Fibroblast of skin of scalp (primary cell): ENCODE measurements around the gene PKHD1. TPM values are rescaled to one million over a fixed set of nuclear protein-coding genes. Genes with fewer than 3 reads are reported as not detected.

Source experiments
- DNase-seq: peaks from one replicate; pipeline ENCODE4 v3.0.0-alpha.2; 2013
- polyA plus RNA-seq, 2 experiments: library from polyadenylated mRNA; unstranded; fragments of 120-200 nt; gene quantifications; one replicate each; pipeline ENCODE4 v1.2.1, GENCODE V29; 2013; ENCODE audit not compliant: insufficient read length in 2 of 2

PKHD1 gene
- 0.02 TPM for polyA plus RNA-seq (2013, experiment 1 of 2; ENCODE audit: insufficient read length)
- 0.20 TPM for polyA plus RNA-seq (2013, experiment 2 of 2; ENCODE audit: insufficient read length)

GRCh38 chr6:52087498-52087999 lies at the start of gene PKHD1:
Gene PKHD1 (minus strand): TSS chr6:52087613. CDS start chr6:52084933, 2,680 bp downstream.
- no peak for DNase-seq

- no peak for DNase-seq
Observed at GRCh38 chr6:52136934-52137467, 49.6 kb upstream of the PKHD1 start.

DNA sequence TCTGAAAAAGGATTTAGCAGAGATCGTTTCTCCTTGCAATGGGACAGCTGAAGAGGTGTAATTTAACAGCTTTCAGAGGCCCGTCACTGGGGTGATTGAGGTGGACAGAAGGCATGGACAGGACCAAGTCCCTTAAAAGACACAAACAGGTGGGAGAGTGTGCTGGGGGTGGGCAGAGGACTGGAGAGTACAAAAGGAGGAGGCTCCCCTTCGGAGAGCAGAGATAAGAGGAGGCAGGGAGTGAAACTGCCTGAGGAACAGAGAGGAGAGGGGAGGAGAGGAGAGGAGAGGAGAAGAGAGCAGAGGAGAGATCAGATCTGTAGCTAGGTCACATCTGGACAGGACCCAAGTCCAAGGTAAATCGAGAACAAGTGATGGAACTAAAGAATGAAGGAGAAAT lies 48.6 kb upstream of the PKHD1 start:
- DNase-seq, result no peak

DNA sequence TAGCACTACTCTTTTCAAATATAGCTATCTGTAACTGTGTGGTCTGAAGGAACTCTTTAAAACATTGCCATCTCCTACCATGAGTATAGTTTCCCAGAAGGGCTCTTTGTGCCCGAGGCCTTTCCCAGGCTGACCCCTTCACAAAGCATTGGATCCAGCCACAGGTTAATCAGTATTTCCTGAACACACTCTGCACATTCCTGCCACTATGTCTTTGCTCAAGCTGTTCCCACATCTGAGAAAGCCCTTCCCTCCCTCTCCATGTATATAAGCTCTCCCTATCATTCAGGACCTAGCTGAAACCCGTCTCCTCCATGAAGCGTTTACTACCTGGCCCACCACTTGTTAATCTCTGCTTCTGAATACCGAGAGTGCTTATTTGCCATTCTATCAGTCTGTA lies 47.8 kb upstream of the PKHD1 start:
- no peak for DNase-seq

DNA sequence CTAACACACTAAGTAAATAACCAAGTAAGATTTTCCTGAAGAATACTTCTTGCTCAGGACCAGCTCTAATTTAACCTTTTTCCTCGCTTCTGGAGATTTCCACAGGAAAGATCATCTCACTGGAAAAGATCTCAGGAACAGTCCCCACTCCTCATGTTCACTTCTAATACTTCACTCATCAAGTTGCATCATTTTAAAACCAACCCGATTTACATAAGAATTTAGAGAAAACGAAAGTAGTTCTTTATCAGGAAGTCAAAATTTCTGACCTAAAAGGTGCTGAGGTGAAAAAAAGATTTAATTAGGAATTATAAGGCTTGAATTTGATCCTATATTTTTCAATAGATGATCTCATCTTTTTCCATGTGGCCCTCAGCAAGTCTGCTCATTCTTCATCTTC lies 46.6 kb upstream of the PKHD1 start:
- DNase-seq, result no peak

GRCh38 chr6:52133324-52133723 lies 45.9 kb upstream of the PKHD1 start:
- DNase-seq, result no peak

DNA sequence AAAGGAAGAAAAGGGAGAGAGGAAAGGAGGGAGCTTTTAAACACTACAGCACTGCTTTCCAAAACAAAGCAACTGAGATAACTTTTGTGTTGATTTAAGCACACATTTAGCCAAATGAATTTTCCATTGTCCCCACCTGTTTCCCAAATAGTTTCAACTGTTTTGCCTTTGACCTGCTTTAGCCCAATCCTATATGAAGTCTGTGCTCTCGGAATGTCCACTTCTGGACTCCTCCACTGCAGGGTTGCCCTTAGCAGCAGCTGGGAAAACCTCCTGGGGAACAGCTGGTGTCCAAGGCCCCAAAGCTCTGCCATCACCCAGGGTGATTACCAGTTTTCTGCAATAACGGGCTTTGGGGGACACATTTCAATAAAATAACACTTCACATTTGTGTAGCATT lies 44.9 kb upstream of the PKHD1 start:
- DNase-seq, result no peak

DNA sequence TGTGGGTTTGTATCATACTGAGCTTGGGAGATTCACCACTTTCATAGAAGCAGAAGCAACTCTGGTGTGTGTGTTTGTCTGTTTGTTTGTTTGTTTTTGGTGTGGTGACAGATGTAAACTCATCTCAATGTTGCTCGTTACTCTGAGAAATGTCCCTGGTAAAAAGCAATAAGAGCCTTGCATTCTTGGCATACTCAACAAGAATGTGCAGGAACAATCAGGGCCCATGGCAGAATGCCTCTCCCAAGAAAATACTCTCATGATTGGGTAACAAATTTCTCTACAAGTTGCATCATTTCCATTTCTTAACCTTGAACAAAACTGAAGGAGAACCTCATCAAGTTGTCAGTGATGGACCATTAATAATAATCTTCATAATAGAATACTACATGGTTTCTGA lies 43.0 kb upstream of the PKHD1 start:
- no peak for DNase-seq

DNA sequence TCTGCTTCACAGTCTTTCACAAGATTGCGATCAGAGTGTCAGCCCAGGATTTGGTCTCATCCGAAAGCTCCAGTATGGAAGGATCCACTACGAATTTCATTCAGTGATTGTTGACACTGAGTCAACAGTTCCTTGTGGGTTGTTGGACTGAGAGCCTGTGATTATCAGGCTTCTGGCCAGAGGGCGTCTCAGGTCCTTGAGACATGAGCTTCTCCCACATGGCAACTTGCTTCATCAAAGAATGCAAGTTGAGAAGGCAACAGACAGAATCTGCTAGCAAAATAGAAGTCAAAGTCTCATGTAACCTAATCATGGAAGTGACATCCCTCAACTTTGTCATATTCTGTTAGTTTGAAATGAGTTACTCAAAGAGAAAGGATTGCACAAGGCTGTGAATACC lies 40.5 kb upstream of the PKHD1 start:
- DNase-seq, result no peak

DNA sequence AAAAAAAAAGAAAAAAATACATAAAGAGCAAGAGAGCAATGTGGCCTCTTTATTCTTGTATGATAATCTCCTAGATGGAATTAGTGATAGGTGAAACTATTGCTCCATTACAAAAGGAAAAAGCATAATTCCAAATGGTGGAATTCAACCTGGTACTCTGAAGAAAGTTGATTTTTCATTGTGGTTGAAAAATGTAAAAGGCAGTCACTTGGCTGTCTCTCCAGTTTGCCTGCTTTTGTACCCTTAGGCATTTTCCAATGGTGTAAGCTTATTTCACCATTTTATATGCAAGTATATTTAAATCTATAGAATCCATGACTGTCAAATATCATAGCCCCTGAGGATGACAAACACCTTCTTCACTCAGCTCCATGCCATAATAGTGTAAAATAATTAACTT lies 38.8 kb upstream of the PKHD1 start:
- DNase-seq, result no peak

DNA sequence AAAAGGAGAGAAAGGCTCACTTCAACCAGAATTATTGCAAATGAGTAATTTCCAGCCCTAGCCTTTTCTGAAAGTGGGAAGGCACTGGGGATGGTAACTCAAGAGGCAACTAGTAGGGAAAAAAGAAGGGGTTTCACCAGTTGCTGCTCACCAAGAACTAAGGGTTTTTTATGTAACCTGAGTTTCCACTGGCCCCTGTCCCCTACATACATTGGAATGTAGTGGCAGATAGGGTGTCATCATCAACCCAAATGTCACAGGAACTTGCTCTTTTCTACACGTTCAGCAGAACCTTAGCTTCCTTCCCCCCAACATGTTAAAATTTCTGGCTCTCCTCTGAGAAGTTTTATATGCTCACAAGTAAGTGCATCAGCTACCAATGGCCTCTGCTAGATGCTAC lies 38.2 kb upstream of the PKHD1 start:
- DNase-seq, result no peak

GRCh38 chr6:52125139-52125538 lies 37.7 kb upstream of the PKHD1 start:
- no peak for DNase-seq

GRCh38 chr6:52124126-52125121 lies 37.0 kb upstream of the PKHD1 start:
- no peak for DNase-seq

DNA sequence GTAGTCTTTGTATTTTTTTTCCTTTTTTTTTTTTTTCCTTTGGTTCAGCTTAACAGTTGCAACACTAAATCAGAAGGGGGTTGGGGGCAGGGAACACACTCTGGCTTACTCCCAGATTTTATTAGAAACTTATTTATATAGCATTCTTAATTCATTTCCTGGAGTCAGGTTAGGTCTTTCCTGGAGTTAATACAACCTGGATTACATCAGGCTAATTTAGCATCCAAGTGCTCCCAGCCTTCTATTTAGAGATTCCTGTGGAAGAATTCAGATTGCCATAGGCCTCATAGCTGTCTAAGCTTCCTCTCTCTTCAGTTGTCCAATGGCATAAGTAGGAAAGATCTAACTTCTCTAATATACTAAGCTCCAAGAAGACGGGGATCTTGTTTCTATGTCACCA lies 35.8 kb upstream of the PKHD1 start:
- DNase-seq, result no peak

DNA sequence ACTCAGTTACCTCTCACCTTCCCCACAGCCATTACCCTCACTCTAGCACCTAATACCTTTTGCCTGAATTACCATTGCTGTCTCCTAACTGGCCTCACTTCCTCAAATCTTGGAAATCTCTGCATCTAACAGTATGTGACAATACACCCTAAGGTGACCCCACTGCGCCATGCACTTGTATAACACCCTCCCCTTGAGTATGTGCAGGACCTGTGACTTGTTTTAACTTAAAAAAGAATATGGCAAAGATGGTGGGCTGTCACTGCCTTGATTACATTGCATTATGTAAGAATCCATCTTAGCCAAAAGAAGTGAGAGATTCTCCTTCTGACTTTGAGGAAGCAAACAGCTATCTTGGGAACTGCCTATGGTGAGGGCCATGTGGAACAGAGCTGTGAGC lies 29.9 kb upstream of the PKHD1 start:
- no peak for DNase-seq

- no peak for DNase-seq
Observed at GRCh38 chr6:52116605-52116948, 29.2 kb upstream of the PKHD1 start.

DNA sequence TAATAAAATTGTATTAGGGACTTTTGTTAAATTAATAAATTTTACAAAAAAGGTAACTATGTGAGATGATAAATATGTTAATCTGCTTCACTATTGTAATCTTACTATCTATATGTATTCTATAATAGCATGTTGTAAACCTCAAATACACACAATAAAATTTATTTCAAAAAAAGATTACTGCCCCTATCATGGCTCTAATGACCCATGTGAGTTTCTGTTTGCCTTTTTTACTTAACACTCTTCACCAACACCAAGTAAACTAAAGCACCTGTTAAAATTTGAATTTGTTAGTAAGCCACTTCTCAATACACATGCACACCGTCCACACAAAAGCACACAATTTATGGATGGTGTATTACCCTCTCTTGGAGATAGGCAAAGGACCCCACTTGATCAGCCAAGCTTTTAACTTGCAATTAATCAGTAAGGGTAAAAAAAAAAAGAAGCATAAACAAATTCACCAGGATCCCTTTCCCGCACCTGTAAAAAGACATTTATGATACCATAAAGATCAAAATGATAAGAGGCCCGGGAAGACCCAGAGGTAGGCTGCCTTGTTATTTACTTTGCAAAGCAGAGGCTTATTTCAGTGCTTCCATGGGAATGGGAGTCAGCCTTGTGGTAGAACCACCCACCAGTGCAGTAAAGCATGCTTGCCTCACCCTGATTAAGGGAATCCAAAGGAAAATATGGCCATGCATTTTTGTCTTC lies 28.6 kb upstream of the PKHD1 start:
- DNase-seq, result no peak

- DNase-seq, result no peak
Observed at GRCh38 chr6:52115145-52115741, 27.8 kb upstream of the PKHD1 start.

DNA sequence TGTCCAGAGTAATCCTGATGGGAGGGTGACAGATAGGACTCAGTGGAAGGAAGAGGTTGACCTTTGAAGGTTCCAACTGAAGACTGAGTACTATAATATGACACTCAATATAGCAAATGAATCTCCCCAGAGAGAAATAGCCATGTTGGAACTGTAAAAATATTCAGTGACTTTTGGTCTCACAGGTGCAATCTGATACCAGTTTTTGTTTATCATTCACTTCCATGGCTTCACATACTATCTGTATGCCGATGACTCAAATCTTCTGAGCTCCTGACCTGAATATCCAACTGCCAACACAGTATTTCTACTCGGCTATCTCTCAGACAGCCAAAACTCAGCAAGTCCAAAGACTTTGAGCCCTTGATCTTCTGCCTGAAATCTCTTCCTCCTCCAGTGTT lies 21.8 kb upstream of the PKHD1 start:
- no peak for DNase-seq

- no peak for DNase-seq
Observed at GRCh38 chr6:52108128-52108527, 20.7 kb upstream of the PKHD1 start.

DNA sequence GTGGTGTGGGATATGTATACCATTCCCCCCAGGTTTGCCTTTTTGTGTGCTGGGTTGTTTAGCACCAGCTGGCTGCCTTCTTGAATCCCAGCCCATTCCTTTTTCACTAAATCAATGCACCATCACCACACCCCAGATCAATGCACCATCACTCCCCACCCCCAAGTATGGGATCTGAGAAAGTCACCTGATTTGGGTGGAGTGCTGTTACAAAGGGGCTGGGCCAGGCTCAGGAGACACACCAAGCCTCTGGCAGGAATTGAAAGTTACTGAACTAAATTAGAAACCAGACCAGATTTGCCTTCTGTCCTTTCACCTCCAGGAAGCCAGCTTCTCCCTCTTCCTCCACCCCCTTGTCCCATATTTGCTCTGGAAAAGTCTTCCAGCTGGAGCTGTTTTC lies 19.6 kb upstream of the PKHD1 start:
- DNase-seq, result no peak

GRCh38 chr6:52104979-52105378 lies 17.6 kb upstream of the PKHD1 start:
- DNase-seq, result no peak

DNA sequence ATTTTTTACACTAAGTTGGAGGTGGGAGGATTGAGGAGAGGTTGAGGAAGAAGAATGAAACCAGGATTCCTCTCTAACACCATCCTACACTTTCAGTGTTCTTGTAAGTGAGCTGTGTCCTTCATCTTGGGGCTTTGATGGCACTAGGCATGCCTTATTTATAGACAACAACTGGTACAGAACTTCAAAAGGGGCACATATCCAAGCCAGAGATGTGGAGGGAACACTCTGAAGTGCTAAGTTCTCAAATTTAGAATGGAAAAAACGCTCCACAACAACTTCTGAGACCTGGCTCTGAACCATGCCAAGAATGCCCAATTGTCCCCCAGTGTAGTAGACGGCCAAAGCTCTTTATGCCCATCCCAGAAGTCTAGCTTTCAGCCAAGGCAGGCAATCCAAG lies 16.2 kb upstream of the PKHD1 start:
- DNase-seq, result no peak
